Fibroblast of lung (primary cell): ENCODE measurements around the gene VARS2.
"Not testable (repeated sequence)": the region's sequence is repeated elsewhere in the genome, so short reads cannot be mapped to it uniquely, and the experiment has no call there.

Source experiments
- EZH2 ChIP-seq: IDR thresholded peaks from 2 replicates; pipeline ENCODE4 v1.5.1; 2012; ENCODE audit warnings: low read length, control low read depth, mild to moderate bottlenecking; ENCODE audit errors: missing control alignments
- TF ChIP-seq, protein P1 (sequence below), 2 donors: IDR thresholded peaks in 1 of 2; conservative IDR thresholded peaks in 1 of 2; 1 replicate in 1 of 2; 2 replicates in 1 of 2; pipeline ENCODE4 v1.5.1; 2011 to 2012; ENCODE audit warnings: low read length in 2 of 2, control low read depth in 1 of 2, inconsistent platforms in 1 of 2, low read depth in 1 of 2, mild to moderate bottlenecking in 1 of 2

DNA sequence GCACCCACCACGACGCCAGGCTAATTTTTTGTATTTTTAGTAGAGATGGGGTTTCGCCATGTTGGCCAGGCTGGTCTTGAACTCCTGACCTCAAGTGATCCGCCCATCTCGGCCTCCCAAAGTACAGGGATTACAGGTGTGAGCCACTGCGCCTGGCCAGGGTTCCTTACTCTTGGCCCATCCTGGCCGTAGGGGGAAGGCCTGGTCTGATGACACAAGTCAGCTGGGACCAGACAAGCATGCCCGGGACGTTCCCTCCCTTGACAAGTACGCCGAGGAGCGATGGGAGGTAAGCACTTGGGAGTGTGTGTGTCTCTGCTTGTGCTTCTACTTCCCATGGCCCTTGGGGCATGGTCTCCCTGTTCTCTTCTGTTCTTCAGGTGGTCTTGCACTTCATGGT lies 3.6 kb upstream of the VARS2 start:
- TF ChIP-seq EZH2, result not testable (repeated sequence)
- TF ChIP-seq, protein P1, sequence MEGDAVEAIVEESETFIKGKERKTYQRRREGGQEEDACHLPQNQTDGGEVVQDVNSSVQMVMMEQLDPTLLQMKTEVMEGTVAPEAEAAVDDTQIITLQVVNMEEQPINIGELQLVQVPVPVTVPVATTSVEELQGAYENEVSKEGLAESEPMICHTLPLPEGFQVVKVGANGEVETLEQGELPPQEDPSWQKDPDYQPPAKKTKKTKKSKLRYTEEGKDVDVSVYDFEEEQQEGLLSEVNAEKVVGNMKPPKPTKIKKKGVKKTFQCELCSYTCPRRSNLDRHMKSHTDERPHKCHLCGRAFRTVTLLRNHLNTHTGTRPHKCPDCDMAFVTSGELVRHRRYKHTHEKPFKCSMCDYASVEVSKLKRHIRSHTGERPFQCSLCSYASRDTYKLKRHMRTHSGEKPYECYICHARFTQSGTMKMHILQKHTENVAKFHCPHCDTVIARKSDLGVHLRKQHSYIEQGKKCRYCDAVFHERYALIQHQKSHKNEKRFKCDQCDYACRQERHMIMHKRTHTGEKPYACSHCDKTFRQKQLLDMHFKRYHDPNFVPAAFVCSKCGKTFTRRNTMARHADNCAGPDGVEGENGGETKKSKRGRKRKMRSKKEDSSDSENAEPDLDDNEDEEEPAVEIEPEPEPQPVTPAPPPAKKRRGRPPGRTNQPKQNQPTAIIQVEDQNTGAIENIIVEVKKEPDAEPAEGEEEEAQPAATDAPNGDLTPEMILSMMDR (conservative IDR thresholded peaks at IDR 0.05 in 1 of 2, IDR thresholded peaks at IDR 0.05 in 1 of 2; ENCODE audit: low read depth in 1 of 2, low read length in 2 of 2), result not testable (repeated sequence)
